Activated naive CD8-positive, alpha-beta T cell treated with anti-CD3 and anti-CD28 coated beads for 36 hours (primary cell): Measurements from ENCODE around the gene CDRT15L2. TPM values are rescaled to one million over a fixed set of nuclear protein-coding genes. Genes with fewer than 3 reads are reported as not detected.
"Not testable (repeated sequence)": the region's sequence is repeated elsewhere in the genome, so short reads cannot be mapped to it uniquely, and the experiment has no call there.

Experiments used
- DNase-seq: peaks from one replicate; pipeline ENCODE4 v3.0.0; 2021
- H3K27ac Mint-ChIP-seq: one replicate; pipeline ENCODE4 v1.8.0; 2022; ENCODE audit warnings: mild to moderate bottlenecking, moderate library complexity, mixed read lengths
- H3K27me3 Mint-ChIP-seq: one replicate; pipeline ENCODE4 v1.8.0; 2022; ENCODE audit warnings: mild to moderate bottlenecking, mixed read lengths
- H3K36me3 Mint-ChIP-seq: one replicate; pipeline ENCODE4 v1.8.0; 2021; ENCODE audit warnings: mild to moderate bottlenecking, mixed read lengths
- H3K4me1 Mint-ChIP-seq: one replicate; pipeline ENCODE4 v1.8.0; 2021; ENCODE audit warnings: mixed read lengths
- H3K4me3 Mint-ChIP-seq: one replicate; pipeline ENCODE4 v1.8.0; 2022; ENCODE audit warnings: mild to moderate bottlenecking, moderate library complexity, mixed read lengths
- H3K9me3 Mint-ChIP-seq: one replicate; pipeline ENCODE4 v1.8.0; 2022; ENCODE audit warnings: mixed read lengths
- total RNA-seq, 2 experiments: library from RNA; stranded (reverse); gene quantifications; one replicate each; pipeline ENCODE4 v1.2.3, GENCODE V29; 2021

CDRT15L2 gene
- total RNA-seq, 2 experiments from 2014 or later = not detected

GRCh38 chr17:20613248-20613647 is 33.7 kb downstream of the CDRT15L2 start:
- Mint-ChIP-seq H3K27me3 (no peaks in the 10 kb centered on the region), H3K9me3 (no peaks in the 10 kb centered on the region), H3K36me3 (no peaks in the 10 kb centered on the region), H3K27ac (no peak overlapping the region), H3K4me3 (no peak overlapping the region), H3K4me1 (no peaks in the 10 kb centered on the region)
- DNase-seq = no peak

- Mint-ChIP-seq H3K27me3 (peaks cover under 1% of the 10 kb centered on the region), H3K27ac (no peak overlapping the region), H3K4me1 (no peaks in the 10 kb centered on the region), H3K36me3 (no peaks in the 10 kb centered on the region), H3K9me3 (no peaks in the 10 kb centered on the region), H3K4me3 (no peak overlapping the region)
- DNase-seq = no peak
Measured at GRCh38 chr17:20613905-20614304, 34.4 kb downstream of the CDRT15L2 start.

- not testable (repeated sequence) for H3K4me3 Mint-ChIP-seq, H3K36me3 Mint-ChIP-seq, H3K4me1 Mint-ChIP-seq, H3K27ac Mint-ChIP-seq, H3K9me3 Mint-ChIP-seq, H3K27me3 Mint-ChIP-seq, DNase-seq
Measured at GRCh38 chr17:20615461-20615860, 35.9 kb downstream of the CDRT15L2 start.

Other genes with a start within 250 kb of the CDRT15L2 start
- gene LGALS9B, start 112.2 kb upstream of the CDRT15L2 start, total RNA-seq = not detected